Vagina (tissue), 2 donors: ENCODE measurements around the gene ELANE. TPM values are rescaled to one million over a fixed set of nuclear protein-coding genes. Genes with fewer than 3 reads are reported as not detected.

Source experiments
- DNase-seq, 2 donors: peaks; one replicate each; pipeline ENCODE4 v3.0.0-alpha.2; 2017; ENCODE audit errors: extremely low spot score in 2 of 2
- H3K27ac ChIP-seq: fragments of 200-600 bp; sonication (generic); one replicate; pipeline ENCODE4 v1.5.1; 2019
- H3K27me3 ChIP-seq: fragments of 200-600 bp; sonication (generic); one replicate; pipeline ENCODE4 v1.5.1; 2019
- H3K36me3 ChIP-seq, 2 donors: fragments of 200-600 bp; sonication (generic); one replicate each; pipeline ENCODE4 v1.5.1; 2017 to 2019
- H3K4me1 ChIP-seq: fragments of 200-600 bp; sonication (generic); one replicate; pipeline ENCODE4 v1.5.1; 2019
- H3K4me3 ChIP-seq, 2 donors: fragments of 200-600 bp; sonication (generic); 1 replicate in 1 of 2; 2 replicates in 1 of 2; pipeline ENCODE4 v1.5.1; 2016 to 2019
- H3K9me3 ChIP-seq: fragments of 200-600 bp; sonication (generic); one replicate; pipeline ENCODE4 v1.5.1; 2019
- POLR2A ChIP-seq, 2 donors: fragments of 450-650 bp; IDR thresholded peaks; one replicate each; pipeline ENCODE4 v1.6.1; 2017; ENCODE audit warnings: antibody characterized with exemption in 2 of 2, mild to moderate bottlenecking in 2 of 2, moderate library complexity in 2 of 2
- POLR2AphosphoS5 ChIP-seq, 2 donors: sonication (generic); formaldehyde crosslinking; IDR thresholded peaks; one replicate each; pipeline ENCODE4 v1.9.0; 2017; ENCODE audit warnings: antibody characterized with exemption in 2 of 2, mild to moderate bottlenecking in 2 of 2, low read depth in 1 of 2; ENCODE audit not compliant: insufficient read depth in 1 of 2
- intact Hi-C: fragments of 100-400 bp; cut with DNase I; formaldehyde crosslinking; loops from one replicate; pipeline ENCODE4 v1.15.1; 2023
- total RNA-seq: library from RNA; depleted of rRNA; stranded (reverse); fragments of >200 nt; gene quantifications from one replicate; pipeline ENCODE4 v1.2.3, GENCODE V29; 2016
- TF ChIP-seq, protein P1 (sequence below), 3 experiments: fragments of 450-650 bp in 2 of 3; fragments of 200-600 bp in 1 of 3; sonication (generic) in 1 of 3; IDR thresholded peaks; one replicate each; pipeline ENCODE4 v1.5.1; 2017 to 2019; ENCODE audit warnings: antibody characterized with exemption in 3 of 3, mild to moderate bottlenecking in 2 of 3, moderate library complexity in 2 of 3

The ELANE gene
- total RNA-seq, 1 donor from 2014 or later = not detected

DNA sequence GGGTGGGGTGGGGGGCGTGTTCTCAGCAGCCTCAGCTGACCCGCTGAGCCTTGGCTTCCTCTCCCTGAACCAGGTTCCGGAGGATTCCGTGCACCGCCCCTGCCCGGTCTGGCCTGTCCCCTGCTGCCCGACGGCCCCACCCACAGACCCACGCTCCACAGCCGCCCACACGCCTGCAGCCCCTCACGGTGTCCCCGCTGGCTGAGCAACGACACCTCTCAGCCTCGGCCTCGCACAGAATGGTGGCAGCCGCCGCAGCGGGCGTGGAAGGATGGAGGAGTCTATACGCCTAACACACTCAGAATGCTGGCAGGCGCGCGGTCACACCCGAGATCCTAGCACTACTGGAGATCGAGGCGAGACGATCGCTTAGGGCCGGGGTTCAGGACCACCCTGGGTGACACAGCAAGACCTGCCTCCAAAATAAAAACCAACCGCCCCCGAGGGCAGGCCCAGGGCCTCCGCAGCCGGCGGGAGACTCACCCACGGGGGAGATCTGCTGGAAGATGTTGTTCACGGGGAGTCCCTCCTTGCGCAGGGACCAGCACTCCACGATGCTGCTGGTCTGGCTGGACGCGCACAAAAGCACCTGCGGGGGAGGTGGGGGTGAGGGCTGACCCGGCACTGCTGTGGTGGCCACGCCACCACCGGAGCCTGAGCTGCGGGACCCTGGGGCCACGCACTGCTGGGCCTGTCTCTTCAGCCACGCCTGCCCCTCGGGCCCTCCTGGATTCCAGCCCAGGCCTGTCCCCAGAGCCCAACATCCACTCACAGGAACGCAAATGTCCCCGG lies 32.5 kb downstream of the ELANE start:
- H3K27me3 ChIP-seq = no peaks in the 10 kb centered on the region
- TF ChIP-seq, protein P1, sequence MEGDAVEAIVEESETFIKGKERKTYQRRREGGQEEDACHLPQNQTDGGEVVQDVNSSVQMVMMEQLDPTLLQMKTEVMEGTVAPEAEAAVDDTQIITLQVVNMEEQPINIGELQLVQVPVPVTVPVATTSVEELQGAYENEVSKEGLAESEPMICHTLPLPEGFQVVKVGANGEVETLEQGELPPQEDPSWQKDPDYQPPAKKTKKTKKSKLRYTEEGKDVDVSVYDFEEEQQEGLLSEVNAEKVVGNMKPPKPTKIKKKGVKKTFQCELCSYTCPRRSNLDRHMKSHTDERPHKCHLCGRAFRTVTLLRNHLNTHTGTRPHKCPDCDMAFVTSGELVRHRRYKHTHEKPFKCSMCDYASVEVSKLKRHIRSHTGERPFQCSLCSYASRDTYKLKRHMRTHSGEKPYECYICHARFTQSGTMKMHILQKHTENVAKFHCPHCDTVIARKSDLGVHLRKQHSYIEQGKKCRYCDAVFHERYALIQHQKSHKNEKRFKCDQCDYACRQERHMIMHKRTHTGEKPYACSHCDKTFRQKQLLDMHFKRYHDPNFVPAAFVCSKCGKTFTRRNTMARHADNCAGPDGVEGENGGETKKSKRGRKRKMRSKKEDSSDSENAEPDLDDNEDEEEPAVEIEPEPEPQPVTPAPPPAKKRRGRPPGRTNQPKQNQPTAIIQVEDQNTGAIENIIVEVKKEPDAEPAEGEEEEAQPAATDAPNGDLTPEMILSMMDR (IDR thresholded peaks at IDR 0.05) = no peak
- no peak for TF ChIP-seq POLR2AphosphoS5 (IDR thresholded peaks at IDR 0.05; ENCODE audit: insufficient read depth in 1 of 2, low read depth in 1 of 2)
- TF ChIP-seq POLR2A (IDR thresholded peaks at IDR 0.05) = no peak
- no peak overlapping the region for H3K27ac ChIP-seq
- no peak overlapping the region for H3K4me3 ChIP-seq
- no peaks in the 10 kb centered on the region for H3K4me1 ChIP-seq
- no peak for DNase-seq
- intact Hi-C loops = no loop called here
- peaks cover 3 to 78% of the 10 kb centered on the region in 2 donors for H3K36me3 ChIP-seq
- no peaks in the 10 kb centered on the region for H3K9me3 ChIP-seq

DNA sequence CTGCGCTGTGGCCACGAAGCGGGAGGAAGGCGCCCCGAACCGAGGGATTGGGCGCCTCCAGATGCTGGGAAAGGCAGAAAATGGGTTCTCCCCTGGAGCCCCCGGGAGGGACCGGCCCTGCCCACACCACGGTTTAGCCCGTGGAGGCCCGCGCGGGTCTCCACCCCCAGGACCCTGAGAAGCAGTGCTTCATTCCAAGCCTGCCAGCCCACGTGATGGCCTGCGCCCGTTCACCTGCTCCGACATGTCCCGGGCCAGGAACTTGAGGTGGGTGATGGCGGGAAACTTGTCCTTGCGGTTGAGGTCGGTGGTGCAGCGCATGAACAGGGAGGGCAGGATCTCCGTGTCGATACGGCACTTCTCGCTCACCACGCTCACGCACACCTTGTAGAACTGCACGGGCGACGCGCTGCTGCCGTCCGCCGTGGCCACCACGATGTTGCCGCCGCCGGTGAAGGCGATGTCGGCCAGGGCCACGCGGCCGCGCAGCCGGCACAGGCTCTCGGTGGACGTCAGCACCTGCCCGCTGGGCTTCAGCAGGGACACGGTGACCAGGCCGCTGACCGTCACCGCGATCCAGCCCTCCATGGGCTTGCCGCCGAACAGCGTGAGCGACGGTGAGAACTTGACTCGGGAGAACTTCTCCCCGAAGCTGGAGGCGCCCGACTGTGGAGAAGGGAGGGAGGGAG lies 33.6 kb downstream of the ELANE start:
- H3K4me3 ChIP-seq = no peak overlapping the region
- H3K27me3 ChIP-seq = no peaks in the 10 kb centered on the region
- no peaks in the 10 kb centered on the region for H3K4me1 ChIP-seq
- no peak for DNase-seq
- H3K27ac ChIP-seq = no peak overlapping the region
- intact Hi-C loops = no loop called here
- TF ChIP-seq POLR2A (IDR thresholded peaks at IDR 0.05) (no peak), POLR2AphosphoS5 (IDR thresholded peaks at IDR 0.05; ENCODE audit: insufficient read depth in 1 of 2, low read depth in 1 of 2) (no peak)
- TF ChIP-seq, protein P1 (IDR thresholded peaks at IDR 0.05) = no peak
- H3K36me3 ChIP-seq = peaks cover 3 to 80% of the 10 kb centered on the region in 2 donors
- no peaks in the 10 kb centered on the region for H3K9me3 ChIP-seq

GRCh38 chr19:887072-887471 lies 35.0 kb downstream of the ELANE start:
- intact Hi-C loops = no loop called here
- peaks cover 13% of the 10 kb centered on the region for H3K4me1 ChIP-seq
- H3K27me3 ChIP-seq = no peaks in the 10 kb centered on the region
- no peak overlapping the region for H3K27ac ChIP-seq
- H3K4me3 ChIP-seq = no peak overlapping the region
- no peak for DNase-seq
- TF ChIP-seq POLR2A (IDR thresholded peaks at IDR 0.05) (no peak), POLR2AphosphoS5 (IDR thresholded peaks at IDR 0.05; ENCODE audit: insufficient read depth in 1 of 2, low read depth in 1 of 2) (no peak)
- TF ChIP-seq, protein P1 (IDR thresholded peaks at IDR 0.05) = no peak
- H3K9me3 ChIP-seq = no peaks in the 10 kb centered on the region
- peaks cover 0 to 69% of the 10 kb centered on the region in 2 donors for H3K36me3 ChIP-seq

GRCh38 chr19:887599-887998 lies 35.5 kb downstream of the ELANE start:
- Histone ChIP-seq H3K9me3 (no peaks in the 10 kb centered on the region), H3K4me3 (no peak overlapping the region), H3K36me3 (peaks cover 0 to 64% of the 10 kb centered on the region in 2 donors), H3K27ac (no peak overlapping the region), H3K27me3 (no peaks in the 10 kb centered on the region), H3K4me1 (peaks cover 16% of the 10 kb centered on the region)
- intact Hi-C loops = no loop called here
- DNase-seq = no peak
- TF ChIP-seq POLR2AphosphoS5 (IDR thresholded peaks at IDR 0.05; ENCODE audit: insufficient read depth in 1 of 2, low read depth in 1 of 2) (no peak), POLR2A (IDR thresholded peaks at IDR 0.05) (no peak)
- TF ChIP-seq, protein P1 (IDR thresholded peaks at IDR 0.05) = no peak
